Ishikawa (cell line): Measurements from ENCODE around the gene BCKDK.

Source experiments
- CREB1 ChIP-seq: IDR thresholded peaks from 2 replicates; pipeline ENCODE4 v1.6.1; 2012; ENCODE audit warnings: low read depth
- EGR1 ChIP-seq: IDR thresholded peaks from 2 replicates; pipeline ENCODE4 v1.6.1; 2012
- EP300 ChIP-seq: IDR thresholded peaks from 2 replicates; pipeline ENCODE4 v1.6.1; 2012; ENCODE audit warnings: borderline replicate concordance
- FOXM1 ChIP-seq: IDR thresholded peaks from 2 replicates; pipeline ENCODE4 v1.6.1; 2012; ENCODE audit warnings: low read depth, borderline replicate concordance
- RAD21 ChIP-seq: IDR thresholded peaks from 2 replicates; pipeline ENCODE4 v1.6.1; 2012; ENCODE audit warnings: low read depth
- TAF1 ChIP-seq: IDR thresholded peaks from 2 replicates; pipeline ENCODE4 v1.6.1; 2012; ENCODE audit warnings: low read depth, mild to moderate bottlenecking
- YY1 ChIP-seq: IDR thresholded peaks from 2 replicates; pipeline ENCODE4 v1.6.1; 2012; ENCODE audit warnings: low read depth
- TF ChIP-seq, protein P1 (sequence below): IDR thresholded peaks from 2 replicates; pipeline ENCODE4 v1.6.1; 2012; ENCODE audit warnings: low read depth, mild to moderate bottlenecking

DNA sequence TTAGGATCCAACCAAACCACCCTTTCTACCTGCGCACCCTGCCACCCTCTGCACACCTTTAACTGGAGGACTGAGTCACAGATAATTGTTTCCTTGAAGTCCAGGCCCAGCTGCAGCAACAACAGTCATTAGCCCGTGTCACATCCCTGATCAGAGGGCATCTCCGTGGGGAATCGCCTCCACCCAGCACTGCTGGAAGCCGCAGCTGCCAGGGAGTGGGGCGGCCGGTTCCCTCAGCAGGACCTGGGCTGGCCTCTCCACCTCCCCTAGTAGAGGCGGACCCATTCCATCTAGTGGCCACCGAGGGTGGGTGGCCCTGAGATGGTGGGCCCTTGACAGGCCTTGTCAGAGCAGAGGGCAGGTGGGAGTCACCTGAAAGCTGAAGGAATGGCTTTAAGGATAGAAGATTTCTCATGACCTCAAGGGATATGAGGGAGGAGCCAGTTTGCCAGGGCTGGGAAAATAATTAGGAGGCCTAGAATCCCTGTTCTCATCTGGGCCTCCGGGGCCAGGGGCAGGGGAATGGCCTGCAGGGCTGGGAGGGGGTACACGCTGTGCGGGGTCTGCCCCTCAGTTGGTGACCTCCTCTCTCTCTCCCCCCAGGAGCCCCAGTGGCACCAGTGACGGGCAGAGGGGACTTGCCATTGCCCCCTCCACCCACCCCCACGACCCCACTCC lies 25.7 kb upstream of the BCKDK start:
- TF ChIP-seq TAF1 (no peak), FOXM1 (no peak), CREB1 (no peak), EP300 (no peak), YY1 (no peak), EGR1 (no peak), RAD21 (0 out of 2 replicates have a peak, but pooled peaks have one; percentile 6)
- TF ChIP-seq, protein P1, sequence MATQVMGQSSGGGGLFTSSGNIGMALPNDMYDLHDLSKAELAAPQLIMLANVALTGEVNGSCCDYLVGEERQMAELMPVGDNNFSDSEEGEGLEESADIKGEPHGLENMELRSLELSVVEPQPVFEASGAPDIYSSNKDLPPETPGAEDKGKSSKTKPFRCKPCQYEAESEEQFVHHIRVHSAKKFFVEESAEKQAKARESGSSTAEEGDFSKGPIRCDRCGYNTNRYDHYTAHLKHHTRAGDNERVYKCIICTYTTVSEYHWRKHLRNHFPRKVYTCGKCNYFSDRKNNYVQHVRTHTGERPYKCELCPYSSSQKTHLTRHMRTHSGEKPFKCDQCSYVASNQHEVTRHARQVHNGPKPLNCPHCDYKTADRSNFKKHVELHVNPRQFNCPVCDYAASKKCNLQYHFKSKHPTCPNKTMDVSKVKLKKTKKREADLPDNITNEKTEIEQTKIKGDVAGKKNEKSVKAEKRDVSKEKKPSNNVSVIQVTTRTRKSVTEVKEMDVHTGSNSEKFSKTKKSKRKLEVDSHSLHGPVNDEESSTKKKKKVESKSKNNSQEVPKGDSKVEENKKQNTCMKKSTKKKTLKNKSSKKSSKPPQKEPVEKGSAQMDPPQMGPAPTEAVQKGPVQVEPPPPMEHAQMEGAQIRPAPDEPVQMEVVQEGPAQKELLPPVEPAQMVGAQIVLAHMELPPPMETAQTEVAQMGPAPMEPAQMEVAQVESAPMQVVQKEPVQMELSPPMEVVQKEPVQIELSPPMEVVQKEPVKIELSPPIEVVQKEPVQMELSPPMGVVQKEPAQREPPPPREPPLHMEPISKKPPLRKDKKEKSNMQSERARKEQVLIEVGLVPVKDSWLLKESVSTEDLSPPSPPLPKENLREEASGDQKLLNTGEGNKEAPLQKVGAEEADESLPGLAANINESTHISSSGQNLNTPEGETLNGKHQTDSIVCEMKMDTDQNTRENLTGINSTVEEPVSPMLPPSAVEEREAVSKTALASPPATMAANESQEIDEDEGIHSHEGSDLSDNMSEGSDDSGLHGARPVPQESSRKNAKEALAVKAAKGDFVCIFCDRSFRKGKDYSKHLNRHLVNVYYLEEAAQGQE, result no peak
